SK-N-SH (cell line): ENCODE data around the gene PTPN12.
A peak's percentile ranks its signal among the peaks of the same experiment; 100 is the strongest.

Experiments
- CHD2 ChIP-seq: fragments of 150-350 bp; IDR thresholded peaks from 2 replicates; pipeline ENCODE4 v1.6.1; 2018; ENCODE audit warnings: low read length; ENCODE audit not compliant: partially characterized antibody
- CTCF ChIP-seq: fragments of 200-600 bp; sonication (generic); IDR thresholded peaks from 2 replicates; pipeline ENCODE4 v1.6.1; 2017; ENCODE audit warnings: antibody characterized with exemption, mild to moderate bottlenecking, moderate library complexity
- ELF1 ChIP-seq: IDR thresholded peaks from 2 replicates; pipeline ENCODE4 v1.4.0; 2012
- NFIC ChIP-seq: IDR thresholded peaks from 2 replicates; pipeline ENCODE4 v1.4.0; 2012; ENCODE audit warnings: borderline replicate concordance
- POLR2AphosphoS5 ChIP-seq: IDR thresholded peaks from 2 replicates; pipeline ENCODE4 v1.6.1; 2012; ENCODE audit warnings: low read depth, low read length
- RAD21 ChIP-seq: IDR thresholded peaks from 2 replicates; pipeline ENCODE4 v1.6.1; 2012; ENCODE audit warnings: mild to moderate bottlenecking, low read length
- RFX5 ChIP-seq: IDR thresholded peaks from 2 replicates; pipeline ENCODE4 v1.6.1; 2012; ENCODE audit warnings: mild to moderate bottlenecking, improper control_type of control experiment, low read length
- SMC3 ChIP-seq: IDR thresholded peaks from 2 replicates; pipeline ENCODE4 v1.6.1; 2012; ENCODE audit warnings: low read depth, low read length, improper control_type of control experiment
- YY1 ChIP-seq: IDR thresholded peaks from 2 replicates; pipeline ENCODE4 v1.4.0; 2012; ENCODE audit warnings: low read depth, mild to moderate bottlenecking
- TF ChIP-seq, protein P1 (sequence below): IDR thresholded peaks from 2 replicates; pipeline ENCODE4 v1.4.0; 2012; ENCODE audit warnings: low read depth
- TF ChIP-seq, protein P2 (sequence below): IDR thresholded peaks from 2 replicates; pipeline ENCODE4 v1.6.1; 2012; ENCODE audit warnings: mild to moderate bottlenecking, low read depth, low read length, moderate library complexity

DNA sequence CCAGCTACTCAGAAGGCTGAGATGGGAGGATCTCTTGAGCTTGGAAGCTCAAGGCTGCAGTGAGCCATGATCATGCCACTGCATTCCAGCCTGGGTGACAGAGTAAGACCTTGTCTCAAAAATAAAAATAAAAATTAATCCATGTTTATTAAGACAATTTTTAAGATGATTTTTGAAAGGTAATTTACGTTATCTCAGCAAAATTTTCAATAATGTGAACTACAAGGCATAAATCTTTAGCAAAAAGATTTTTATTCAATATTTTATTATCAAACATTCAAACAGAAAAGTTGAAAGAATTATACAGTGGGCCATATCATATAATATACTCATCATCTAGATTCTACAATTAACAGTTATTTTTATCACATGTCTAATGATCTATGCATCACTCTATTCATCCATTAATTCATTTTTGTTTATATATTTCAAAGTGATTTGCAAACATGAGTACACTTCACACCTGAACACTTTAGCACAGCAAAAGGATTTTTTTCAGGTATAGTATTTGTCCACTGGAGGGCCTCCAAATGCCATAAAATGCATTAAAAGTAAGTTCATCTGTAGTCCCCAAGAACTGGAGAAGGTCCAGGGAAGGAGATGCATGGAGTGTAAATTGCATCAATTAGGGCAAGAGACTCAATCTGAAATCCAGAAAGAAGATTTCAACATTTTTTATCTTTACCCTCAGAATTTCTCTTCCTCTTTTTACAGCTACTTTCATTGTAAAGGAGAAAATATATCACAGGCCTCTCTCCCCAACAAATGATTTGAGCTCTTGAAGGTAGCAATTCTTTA is 120.5 kb downstream of the PTPN12 start:
- no peak for TF ChIP-seq CHD2
- peak; percentile 88 for TF ChIP-seq CTCF
- no peak for TF ChIP-seq ELF1
- TF ChIP-seq, protein P1, sequence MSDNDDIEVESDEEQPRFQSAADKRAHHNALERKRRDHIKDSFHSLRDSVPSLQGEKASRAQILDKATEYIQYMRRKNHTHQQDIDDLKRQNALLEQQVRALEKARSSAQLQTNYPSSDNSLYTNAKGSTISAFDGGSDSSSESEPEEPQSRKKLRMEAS = no peak
- TF ChIP-seq POLR2AphosphoS5 = no peak
- peak; percentile 96 for TF ChIP-seq RAD21
- TF ChIP-seq, protein P2, sequence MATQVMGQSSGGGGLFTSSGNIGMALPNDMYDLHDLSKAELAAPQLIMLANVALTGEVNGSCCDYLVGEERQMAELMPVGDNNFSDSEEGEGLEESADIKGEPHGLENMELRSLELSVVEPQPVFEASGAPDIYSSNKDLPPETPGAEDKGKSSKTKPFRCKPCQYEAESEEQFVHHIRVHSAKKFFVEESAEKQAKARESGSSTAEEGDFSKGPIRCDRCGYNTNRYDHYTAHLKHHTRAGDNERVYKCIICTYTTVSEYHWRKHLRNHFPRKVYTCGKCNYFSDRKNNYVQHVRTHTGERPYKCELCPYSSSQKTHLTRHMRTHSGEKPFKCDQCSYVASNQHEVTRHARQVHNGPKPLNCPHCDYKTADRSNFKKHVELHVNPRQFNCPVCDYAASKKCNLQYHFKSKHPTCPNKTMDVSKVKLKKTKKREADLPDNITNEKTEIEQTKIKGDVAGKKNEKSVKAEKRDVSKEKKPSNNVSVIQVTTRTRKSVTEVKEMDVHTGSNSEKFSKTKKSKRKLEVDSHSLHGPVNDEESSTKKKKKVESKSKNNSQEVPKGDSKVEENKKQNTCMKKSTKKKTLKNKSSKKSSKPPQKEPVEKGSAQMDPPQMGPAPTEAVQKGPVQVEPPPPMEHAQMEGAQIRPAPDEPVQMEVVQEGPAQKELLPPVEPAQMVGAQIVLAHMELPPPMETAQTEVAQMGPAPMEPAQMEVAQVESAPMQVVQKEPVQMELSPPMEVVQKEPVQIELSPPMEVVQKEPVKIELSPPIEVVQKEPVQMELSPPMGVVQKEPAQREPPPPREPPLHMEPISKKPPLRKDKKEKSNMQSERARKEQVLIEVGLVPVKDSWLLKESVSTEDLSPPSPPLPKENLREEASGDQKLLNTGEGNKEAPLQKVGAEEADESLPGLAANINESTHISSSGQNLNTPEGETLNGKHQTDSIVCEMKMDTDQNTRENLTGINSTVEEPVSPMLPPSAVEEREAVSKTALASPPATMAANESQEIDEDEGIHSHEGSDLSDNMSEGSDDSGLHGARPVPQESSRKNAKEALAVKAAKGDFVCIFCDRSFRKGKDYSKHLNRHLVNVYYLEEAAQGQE = no peak
- peak; percentile 92 for TF ChIP-seq SMC3
- peak; percentile 16; the same call in 1 of the 2 replicates for TF ChIP-seq RFX5
- TF ChIP-seq NFIC = no peak
- TF ChIP-seq YY1 = no peak
